Subcutaneous abdominal adipose tissue (tissue), 5 donors: ENCODE results near the gene SRL.

Experiments
- H3K27ac ChIP-seq: one replicate; pipeline ENCODE4 v1.7.0; 2013; ENCODE audit warnings: low read depth, mild to moderate bottlenecking, inconsistent platforms, low read length, moderate library complexity
- H3K27me3 ChIP-seq, 5 donors: one replicate each; pipeline ENCODE4 v1.7.0; 2013; ENCODE audit warnings: low read length in 5 of 5, inconsistent platforms in 1 of 5; ENCODE audit not compliant: control insufficient read depth in 5 of 5, insufficient read depth in 4 of 5
- H3K36me3 ChIP-seq, 5 donors: one replicate each; pipeline ENCODE4 v1.7.0; 2013; ENCODE audit warnings: low read length in 5 of 5; ENCODE audit not compliant: control insufficient read depth in 5 of 5, insufficient read depth in 5 of 5
- H3K4me1 ChIP-seq, 5 donors: one replicate each; pipeline ENCODE4 v1.7.0; 2013; ENCODE audit warnings: low read length in 5 of 5, mild to moderate bottlenecking in 3 of 5, moderate library complexity in 1 of 5; ENCODE audit not compliant: control insufficient read depth in 5 of 5, insufficient read depth in 5 of 5
- H3K4me3 ChIP-seq, 5 donors: one replicate each; pipeline ENCODE4 v1.7.0; 2013; ENCODE audit warnings: low read length in 5 of 5, low read depth in 1 of 5
- H3K9ac ChIP-seq, 5 donors: one replicate each; pipeline ENCODE4 v1.7.0; 2013; ENCODE audit warnings: low read length in 5 of 5, mild to moderate bottlenecking in 4 of 5, moderate library complexity in 3 of 5
- H3K9me3 ChIP-seq, 5 donors: one replicate each; pipeline ENCODE4 v1.7.0; 2013; ENCODE audit warnings: low read length in 5 of 5; ENCODE audit not compliant: control insufficient read depth in 5 of 5
- donor health status: healthy.
- donor health status: healthy.
- donor health status: healthy.
- donor health status: healthy.
- donor health status: healthy.

The SRL gene

GRCh38 chr16:4204521-4204920, 37.4 kb downstream of the SRL start:
- Histone ChIP-seq H3K9me3 (no peaks in the 10 kb centered on the region), H3K4me3 (no peak overlapping the region), H3K27ac (no peak overlapping the region), H3K4me1 (peaks cover 0 to 24% (median 10%) of the 10 kb centered on the region in 5 donors), H3K27me3 (peaks cover 0 to 13% (median 2%) of the 10 kb centered on the region in 5 donors), H3K9ac (no peak overlapping the region), H3K36me3 (peaks cover 0 to 3% (median 0%) of the 10 kb centered on the region in 5 donors)

GRCh38 chr16:4203748-4204147, 38.1 kb downstream of the SRL start:
- Histone ChIP-seq H3K27ac (no peak overlapping the region), H3K9ac (no peak overlapping the region), H3K9me3 (no peaks in the 10 kb centered on the region), H3K27me3 (peaks cover 0 to 13% (median 2%) of the 10 kb centered on the region in 5 donors), H3K36me3 (peaks cover 0 to 3% (median 0%) of the 10 kb centered on the region in 5 donors), H3K4me1 (peaks cover 0 to 24% (median 10%) of the 10 kb centered on the region in 5 donors), H3K4me3 (no peak overlapping the region)

GRCh38 chr16:4202615-4203345, 39.1 kb downstream of the SRL start:
- H3K36me3 ChIP-seq = peaks cover 0 to 3% (median 0%) of the 10 kb centered on the region in 5 donors
- H3K4me3 ChIP-seq = no peak overlapping the region
- H3K4me1 ChIP-seq = peaks cover 0 to 22% (median 10%) of the 10 kb centered on the region in 5 donors
- no peak overlapping the region for H3K9ac ChIP-seq
- H3K27me3 ChIP-seq = peaks cover 0 to 13% (median 2%) of the 10 kb centered on the region in 5 donors
- no peaks in the 10 kb centered on the region for H3K9me3 ChIP-seq
- no peak overlapping the region for H3K27ac ChIP-seq

GRCh38 chr16:4200781-4201137, 41.1 kb downstream of the SRL start:
- peaks cover 0 to 7% (median 5%) of the 10 kb centered on the region in 5 donors for H3K4me1 ChIP-seq
- H3K9me3 ChIP-seq = no peaks in the 10 kb centered on the region
- peaks cover 0 to 6% (median 2%) of the 10 kb centered on the region in 5 donors for H3K27me3 ChIP-seq
- H3K4me3 ChIP-seq = no peak overlapping the region
- no peak overlapping the region for H3K27ac ChIP-seq
- H3K36me3 ChIP-seq = peaks cover 0 to 3% (median 0%) of the 10 kb centered on the region in 5 donors
- no peak overlapping the region for H3K9ac ChIP-seq

- H3K9ac ChIP-seq = no peak overlapping the region
- H3K27me3 ChIP-seq = peaks cover 0 to 6% (median 0%) of the 10 kb centered on the region in 5 donors
- peaks cover 0 to 3% (median 0%) of the 10 kb centered on the region in 5 donors for H3K36me3 ChIP-seq
- H3K4me1 ChIP-seq = peaks cover 0 to 7% (median 5%) of the 10 kb centered on the region in 5 donors
- no peak overlapping the region for H3K27ac ChIP-seq
- no peak overlapping the region for H3K4me3 ChIP-seq
- H3K9me3 ChIP-seq = no peaks in the 10 kb centered on the region
These were observed 41.7 kb downstream of the SRL start for GRCh38 chr16:4200000-4200780.

- Histone ChIP-seq H3K4me1 (peaks cover 0 to 12% (median 5%) of the 10 kb centered on the region in 5 donors), H3K4me3 (no peak overlapping the region), H3K9ac (no peak overlapping the region), H3K27me3 (peaks cover 0 to 5% (median 0%) of the 10 kb centered on the region in 5 donors), H3K36me3 (peaks cover 0 to 3% (median 0%) of the 10 kb centered on the region in 5 donors), H3K9me3 (no peaks in the 10 kb centered on the region), H3K27ac (no peak overlapping the region)
These were observed 43.1 kb downstream of the SRL start for GRCh38 chr16:4198816-4199215.

GRCh38 chr16:4194661-4195060, 47.2 kb downstream of the SRL start:
- H3K9ac ChIP-seq = no peak overlapping the region
- H3K27ac ChIP-seq = no peak overlapping the region
- H3K27me3 ChIP-seq = peaks cover 0 to 7% (median 0%) of the 10 kb centered on the region in 5 donors
- no peaks in the 10 kb centered on the region for H3K36me3 ChIP-seq
- H3K4me3 ChIP-seq = no peak overlapping the region
- peaks cover 0 to 9% (median 4%) of the 10 kb centered on the region in 5 donors for H3K4me1 ChIP-seq
- no peaks in the 10 kb centered on the region for H3K9me3 ChIP-seq

GRCh38 chr16:4193920-4194319, 48.0 kb downstream of the SRL start:
- Histone ChIP-seq H3K4me1 (peaks cover 0 to 9% (median 4%) of the 10 kb centered on the region in 5 donors), H3K9ac (no peak overlapping the region), H3K36me3 (no peaks in the 10 kb centered on the region), H3K27me3 (peaks cover 0 to 9% (median 0%) of the 10 kb centered on the region in 5 donors), H3K4me3 (no peak overlapping the region), H3K9me3 (no peaks in the 10 kb centered on the region), H3K27ac (no peak overlapping the region)

GRCh38 chr16:4192206-4192605, 49.7 kb downstream of the SRL start:
- H3K4me3 ChIP-seq = no peak overlapping the region
- H3K9ac ChIP-seq = no peak overlapping the region
- peaks cover 0 to 9% (median 2%) of the 10 kb centered on the region in 5 donors for H3K27me3 ChIP-seq
- no peaks in the 10 kb centered on the region for H3K9me3 ChIP-seq
- H3K27ac ChIP-seq = no peak overlapping the region
- no peaks in the 10 kb centered on the region for H3K36me3 ChIP-seq
- H3K4me1 ChIP-seq = peaks cover 0 to 9% (median 4%) of the 10 kb centered on the region in 5 donors
